Esophagus muscularis mucosa (tissue), 4 donors: ENCODE measurements around the gene BANK1. TPM values are rescaled to one million over a fixed set of nuclear protein-coding genes. Genes with fewer than 3 reads are reported as not detected.

ENCODE experiments used
- DNase-seq: peaks from one replicate; pipeline ENCODE4 v3.0.0-alpha.2; 2017; ENCODE audit errors: extremely low spot score
- H3K27ac ChIP-seq, 4 donors: fragments of 200-600 bp; sonication (generic); replicated peaks in 1 of 4; 1 replicate in 3 of 4; 2 replicates in 1 of 4; pipeline ENCODE4 v1.5.1; 2016 to 2019; ENCODE audit warnings: mild to moderate bottlenecking in 1 of 4
- H3K27me3 ChIP-seq, 4 donors: fragments of 200-600 bp; sonication (generic); one replicate each; pipeline versions ENCODE4 v1.5.1 to v1.6.0; 2016 to 2019
- H3K36me3 ChIP-seq, 4 donors: fragments of 200-600 bp; sonication (generic); one replicate each; pipeline ENCODE4 v1.5.1; 2016 to 2019
- H3K4me1 ChIP-seq, 4 donors: fragments of 200-600 bp; sonication (generic); one replicate each; pipeline ENCODE4 v1.5.1; 2016 to 2019
- H3K4me3 ChIP-seq, 4 donors: fragments of 200-600 bp; sonication (generic); 1 replicate in 2 of 4; 2 replicates in 2 of 4; pipeline ENCODE4 v1.5.1; 2016 to 2019; ENCODE audit warnings: mild to moderate bottlenecking in 4 of 4, moderate library complexity in 1 of 4
- H3K9me3 ChIP-seq, 4 donors: fragments of 200-600 bp; sonication (generic); 1 replicate in 3 of 4; 2 replicates in 1 of 4; pipeline ENCODE4 v1.5.1; 2016 to 2019
- EP300 ChIP-seq: sonication (generic); formaldehyde crosslinking; IDR thresholded peaks from one replicate; pipeline ENCODE4 v1.6.1; 2017; ENCODE audit warnings: antibody characterized with exemption
- POLR2A ChIP-seq: fragments of 450-650 bp; IDR thresholded peaks from one replicate; pipeline ENCODE4 v1.6.1; 2017; ENCODE audit warnings: antibody characterized with exemption, moderate library complexity, mild to moderate bottlenecking, low read depth
- POLR2AphosphoS5 ChIP-seq, 2 donors: sonication (generic); formaldehyde crosslinking; IDR thresholded peaks; one replicate each; pipeline ENCODE4 v1.6.1; 2017; ENCODE audit warnings: antibody characterized with exemption in 2 of 2
- WGBS: methylation state at CpG from one replicate; pipeline ENCODE4 v1.1.5; 2018; 5-methylcytosine and 5-hydroxymethylcytosine counted together
- intact Hi-C: fragments of 100-400 bp; cut with DNase I; formaldehyde crosslinking; loops from one replicate; pipeline ENCODE4 v1.15.1; 2023
- total RNA-seq, 4 donors: library from RNA; depleted of rRNA; stranded (reverse); fragments of >200 nt; gene quantifications; one replicate each; pipeline versions ENCODE4 v1.1.0 to v1.2.1, GENCODE V29; 2016
- TF ChIP-seq, protein P1 (sequence below), 3 experiments: fragments of 200-600 bp in 2 of 3; fragments of 450-650 bp in 1 of 3; sonication (generic) in 2 of 3; IDR thresholded peaks; one replicate each; pipeline ENCODE4 v1.5.1; 2017 to 2019; ENCODE audit warnings: antibody characterized with exemption in 3 of 3, mild to moderate bottlenecking in 2 of 3, moderate library complexity in 1 of 3

BANK1 gene
- total RNA-seq, 4 donors from 2014 or later = 0.45 to 2.7 (median 0.96) TPM

GRCh38 chr4:102104278-102104677 is 313.7 kb downstream of the BANK1 start:
- Histone ChIP-seq H3K9me3 (peaks cover 0 to 24% (median 21%) of the 10 kb centered on the region in 4 donors), H3K4me1 (no peaks in the 10 kb centered on the region), H3K27ac (no peak overlapping the region), H3K27me3 (no peaks in the 10 kb centered on the region), H3K36me3 (no peaks in the 10 kb centered on the region), H3K4me3 (no peak overlapping the region)
- no peak for DNase-seq
- intact Hi-C loops = no loop called here
- TF ChIP-seq, protein P1, sequence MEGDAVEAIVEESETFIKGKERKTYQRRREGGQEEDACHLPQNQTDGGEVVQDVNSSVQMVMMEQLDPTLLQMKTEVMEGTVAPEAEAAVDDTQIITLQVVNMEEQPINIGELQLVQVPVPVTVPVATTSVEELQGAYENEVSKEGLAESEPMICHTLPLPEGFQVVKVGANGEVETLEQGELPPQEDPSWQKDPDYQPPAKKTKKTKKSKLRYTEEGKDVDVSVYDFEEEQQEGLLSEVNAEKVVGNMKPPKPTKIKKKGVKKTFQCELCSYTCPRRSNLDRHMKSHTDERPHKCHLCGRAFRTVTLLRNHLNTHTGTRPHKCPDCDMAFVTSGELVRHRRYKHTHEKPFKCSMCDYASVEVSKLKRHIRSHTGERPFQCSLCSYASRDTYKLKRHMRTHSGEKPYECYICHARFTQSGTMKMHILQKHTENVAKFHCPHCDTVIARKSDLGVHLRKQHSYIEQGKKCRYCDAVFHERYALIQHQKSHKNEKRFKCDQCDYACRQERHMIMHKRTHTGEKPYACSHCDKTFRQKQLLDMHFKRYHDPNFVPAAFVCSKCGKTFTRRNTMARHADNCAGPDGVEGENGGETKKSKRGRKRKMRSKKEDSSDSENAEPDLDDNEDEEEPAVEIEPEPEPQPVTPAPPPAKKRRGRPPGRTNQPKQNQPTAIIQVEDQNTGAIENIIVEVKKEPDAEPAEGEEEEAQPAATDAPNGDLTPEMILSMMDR (IDR thresholded peaks at IDR 0.05) = no peak
- TF ChIP-seq POLR2AphosphoS5 (IDR thresholded peaks at IDR 0.05) = no peak
- no peak for TF ChIP-seq POLR2A
- no peak for TF ChIP-seq EP300

GRCh38 chr4:102105983-102106382 is 315.5 kb downstream of the BANK1 start:
- H3K4me3 ChIP-seq = no peak overlapping the region
- TF ChIP-seq, protein P1 (IDR thresholded peaks at IDR 0.05) = no peak
- H3K36me3 ChIP-seq = no peaks in the 10 kb centered on the region
- 30% methylated on average over 1 of the region's 1 CpG for WGBS
- intact Hi-C loops = no loop called here
- no peak overlapping the region for H3K27ac ChIP-seq
- H3K9me3 ChIP-seq = peaks cover 0 to 24% (median 21%) of the 10 kb centered on the region in 4 donors
- H3K4me1 ChIP-seq = no peaks in the 10 kb centered on the region
- no peak for DNase-seq
- no peaks in the 10 kb centered on the region for H3K27me3 ChIP-seq

GRCh38 chr4:102114118-102114630 is 323.6 kb downstream of the BANK1 start:
- no peaks in the 10 kb centered on the region for H3K27me3 ChIP-seq
- TF ChIP-seq POLR2A = no peak
- TF ChIP-seq EP300 = no peak
- no peak for TF ChIP-seq POLR2AphosphoS5 (IDR thresholded peaks at IDR 0.05)
- H3K36me3 ChIP-seq = no peaks in the 10 kb centered on the region
- H3K9me3 ChIP-seq = no peaks in the 10 kb centered on the region
- 75% methylated on average over 3 of the region's 3 CpGs for WGBS
- no peak overlapping the region for H3K4me3 ChIP-seq
- no peak for DNase-seq
- H3K4me1 ChIP-seq = no peaks in the 10 kb centered on the region
- no peak overlapping the region for H3K27ac ChIP-seq
- intact Hi-C loops = no loop called here

DNA sequence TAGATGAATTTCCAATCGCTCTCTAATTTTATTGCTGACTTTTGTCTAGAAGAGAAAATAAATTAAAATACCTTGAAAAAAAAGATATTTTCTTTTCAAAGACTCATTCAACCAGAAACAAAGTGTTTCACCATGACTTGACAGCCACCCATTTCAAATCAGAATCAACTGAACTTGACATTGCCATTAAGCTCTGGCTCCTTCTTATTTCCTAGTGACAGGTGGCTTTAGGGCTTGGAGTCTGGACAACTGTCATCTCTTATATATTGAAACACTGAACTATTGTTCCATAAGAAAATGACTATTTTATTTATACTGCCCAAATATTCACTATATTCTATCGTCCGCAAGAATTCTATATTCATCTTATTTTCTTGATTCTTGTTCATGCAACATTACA is 325.6 kb downstream of the BANK1 start:
- intact Hi-C loops = no loop called here
- Histone ChIP-seq H3K36me3 (no peaks in the 10 kb centered on the region), H3K27ac (no peak overlapping the region), H3K4me1 (no peaks in the 10 kb centered on the region), H3K27me3 (no peaks in the 10 kb centered on the region), H3K4me3 (no peak overlapping the region), H3K9me3 (peaks cover 0 to 7% (median 7%) of the 10 kb centered on the region in 4 donors)
- no peak for TF ChIP-seq POLR2A
- TF ChIP-seq, protein P1 (IDR thresholded peaks at IDR 0.05) = no peak
- TF ChIP-seq EP300 = no peak
- TF ChIP-seq POLR2AphosphoS5 (IDR thresholded peaks at IDR 0.05) = no peak
- WGBS = 92% methylated on average over 3 of the region's 3 CpGs
- DNase-seq = no peak

DNA sequence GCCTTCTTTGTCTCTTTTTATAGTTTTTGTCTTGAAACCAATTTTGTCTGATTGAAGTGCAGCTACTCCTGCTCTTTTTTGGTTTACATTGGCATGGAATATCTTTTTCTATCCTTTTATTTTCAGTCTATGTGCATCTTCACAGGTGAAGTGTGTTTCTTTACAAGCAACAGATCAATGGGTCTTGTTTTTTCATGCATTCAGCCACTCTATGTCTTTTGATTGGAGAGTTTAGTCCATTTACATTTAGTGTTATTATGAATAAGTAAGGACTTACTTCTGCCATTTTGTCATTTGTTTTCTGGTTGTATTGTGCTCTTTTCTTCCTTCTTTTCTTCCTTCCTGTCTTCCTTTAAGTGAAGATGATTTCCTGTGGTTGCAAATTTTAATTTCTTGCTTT is 330.3 kb downstream of the BANK1 start:
- Histone ChIP-seq H3K27ac (no peak overlapping the region), H3K4me1 (no peaks in the 10 kb centered on the region), H3K9me3 (peaks cover 0 to 8% (median 7%) of the 10 kb centered on the region in 4 donors), H3K27me3 (no peaks in the 10 kb centered on the region), H3K36me3 (no peaks in the 10 kb centered on the region), H3K4me3 (no peak overlapping the region)
- TF ChIP-seq, protein P1 (IDR thresholded peaks at IDR 0.05) = no peak
- TF ChIP-seq POLR2AphosphoS5 (IDR thresholded peaks at IDR 0.05) (no peak), POLR2A (no peak), EP300 (no peak)
- intact Hi-C loops = no loop called here
- no peak for DNase-seq
